Transverse colon (tissue), 1 donor: ENCODE measurements around the gene HSPBP1.

Experiments used
- EP300 ChIP-seq: sonication (generic); formaldehyde crosslinking; IDR thresholded peaks from one replicate; pipeline ENCODE4 v1.6.1; 2017; ENCODE audit warnings: antibody characterized with exemption, low read depth
- POLR2A ChIP-seq: fragments of 450-650 bp; IDR thresholded peaks from one replicate; pipeline ENCODE4 v1.6.1; 2016; ENCODE audit warnings: antibody characterized with exemption, mild to moderate bottlenecking, moderate library complexity

DNA sequence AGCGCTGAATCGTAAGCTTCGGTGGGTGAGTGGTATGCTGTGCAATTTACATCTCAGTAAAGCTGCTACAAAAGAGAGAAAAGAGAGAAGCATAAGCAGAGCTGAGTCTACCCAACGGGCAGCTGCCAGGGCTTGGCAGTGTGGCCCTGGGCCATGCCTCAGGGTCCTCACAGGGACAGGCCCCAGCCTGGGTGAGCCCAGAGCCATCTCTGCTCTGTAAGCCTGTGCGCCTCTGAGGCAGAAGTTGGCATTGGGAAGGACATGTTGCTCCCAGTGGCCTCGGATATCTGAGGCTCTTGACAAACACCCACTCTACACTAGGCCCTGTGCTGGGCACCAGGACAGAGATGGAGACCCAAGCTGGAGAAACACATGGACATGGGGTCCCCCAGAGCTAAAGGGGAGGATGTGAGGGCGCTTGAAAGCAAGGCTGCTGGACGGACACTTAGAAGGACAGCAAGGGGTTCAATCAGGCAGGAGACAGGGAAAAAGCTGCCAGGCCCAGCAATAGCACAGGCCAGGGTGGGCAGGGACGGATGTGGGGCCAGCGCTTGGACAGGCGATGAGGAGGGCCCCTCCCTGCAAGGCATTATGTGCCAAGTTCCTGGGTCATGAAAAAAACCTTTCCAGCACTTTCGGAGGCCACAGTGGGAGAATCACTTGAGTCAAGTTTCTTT, 35.8 kb downstream of the HSPBP1 start:
- TF ChIP-seq EP300 (no peak), POLR2A (no peak)
